GM13977 (cell line): ENCODE measurements around the gene GTF2IRD1.

Experiments used
- DNase-seq: peaks from one replicate; pipeline ENCODE4 v3.0.0; 2012; ENCODE audit warnings: low spot score
- CTCF ChIP-seq: IDR thresholded peaks from 2 replicates; pipeline ENCODE4 v1.5.1; 2012; ENCODE audit warnings: mild to moderate bottlenecking, control low read depth; ENCODE audit not compliant: insufficient read depth; ENCODE audit errors: extremely low read depth, missing control alignments
- in situ Hi-C: fragments of 300-500 bp; cut with MboI; formaldehyde crosslinking; loops from one replicate; pipeline ENCODE4 v1.12.0; 2022; ENCODE audit warnings: low sequenced_read_pairs, low pct_unique_long_range_greater_than_20kb, mixed read lengths, inconsistent platforms; ENCODE audit not compliant: unreplicated experiment

Gene GTF2IRD1

GRCh38 chr7:74612015-74612829 is 158.5 kb downstream of the GTF2IRD1 start:
- no peak for TF ChIP-seq CTCF
- in situ Hi-C loops = no loop called here
- DNase-seq = no peak

GRCh38 chr7:74615933-74616780 is 162.5 kb downstream of the GTF2IRD1 start:
- in situ Hi-C loops = no loop called here
- peak; percentile 12 for TF ChIP-seq CTCF
- DNase-seq = no peak

DNA sequence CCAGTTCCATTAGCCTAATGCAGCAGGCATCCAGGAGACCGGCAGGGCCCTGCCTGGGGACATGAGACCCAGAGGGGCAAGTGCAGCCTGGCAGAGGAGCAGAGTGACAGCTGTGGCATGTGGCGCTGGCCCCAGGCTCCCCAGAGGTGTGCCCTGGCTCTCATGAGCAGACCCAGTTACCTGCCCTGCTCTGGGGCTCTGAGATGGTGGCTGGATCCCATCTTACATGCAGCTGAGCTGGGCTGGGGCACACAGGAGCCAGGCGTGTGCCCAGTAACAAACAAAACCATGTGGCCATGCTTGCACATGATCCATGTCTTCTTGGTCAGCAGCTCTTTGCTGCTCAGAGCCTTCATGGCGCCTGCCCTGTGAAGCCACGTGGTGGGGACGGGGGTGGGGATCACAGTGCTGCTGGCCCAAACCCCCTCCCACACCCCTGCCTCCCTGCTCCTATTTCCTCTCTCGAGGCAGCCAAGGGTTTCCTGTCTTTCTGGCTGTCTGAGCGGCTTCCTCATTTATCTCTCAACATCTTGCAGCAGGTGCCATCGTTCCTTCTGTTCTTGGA is 163.6 kb downstream of the GTF2IRD1 start:
- peak; percentile 36 for DNase-seq
- TF ChIP-seq CTCF = no peak
- in situ Hi-C loops = no loop called here

- no peak for DNase-seq
- in situ Hi-C loops = no loop called here
- TF ChIP-seq CTCF = no peak
Observed at GRCh38 chr7:74619235-74619860, 165.6 kb downstream of the GTF2IRD1 start.

DNA sequence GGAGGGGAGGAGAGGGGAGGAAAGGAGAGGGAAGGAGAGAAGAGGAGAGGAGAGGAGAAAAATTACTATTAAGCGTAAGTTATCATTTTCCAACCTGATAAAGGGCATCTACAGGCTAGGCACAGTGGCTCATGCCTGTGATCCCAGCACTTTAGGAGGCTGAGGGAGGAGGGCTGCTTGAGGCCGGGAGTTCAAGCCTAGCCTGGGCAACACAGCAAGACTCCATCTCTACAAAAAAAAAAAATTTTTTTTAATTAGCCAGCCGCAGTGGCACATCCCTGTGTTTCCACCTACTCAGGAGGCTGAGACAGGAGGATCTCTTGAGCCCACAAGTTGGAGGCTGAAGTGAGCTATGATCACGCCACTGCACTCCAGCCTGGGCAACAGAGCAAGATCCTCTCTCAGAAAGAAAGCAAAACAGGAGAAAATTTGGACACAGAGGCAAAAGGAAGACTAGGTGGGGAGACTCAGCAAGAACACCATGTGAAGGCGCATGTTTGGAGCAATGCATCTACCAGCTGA is 168.6 kb downstream of the GTF2IRD1 start:
- in situ Hi-C loops = no loop called here
- no peak for DNase-seq
- no peak for TF ChIP-seq CTCF

- no peak for TF ChIP-seq CTCF
- in situ Hi-C loops = no loop called here
- no peak for DNase-seq
Observed at GRCh38 chr7:74623135-74623534, 169.4 kb downstream of the GTF2IRD1 start.
